Smooth muscle cell of the coronary artery (primary cell): ENCODE data around the gene AGO4. TPM values are rescaled to one million over a fixed set of nuclear protein-coding genes. Genes with fewer than 3 reads are reported as not detected.

Experiments used
- total RNA-seq: library from RNA; depleted of rRNA; stranded (reverse); fragments of >200 nt; gene quantifications from 2 replicates; pipeline ENCODE4 v1.2.3, GENCODE V29; 2014; ENCODE audit warnings: low replicate concordance

Gene AGO4
- total RNA-seq, result 13.0 and 20.0 TPM in 2 replicates

GRCh38 chr1:35807614-35808449 lies at the start of gene AGO4:
Gene AGO4, plus strand, starts transcription at chr1:35808016. Its CDS starts 401 bp downstream, at chr1:35808417.

GRCh38 chr1:35882945-35883634 lies 75.3 kb downstream of the AGO4 start, which contains the start of gene AGO1:
Gene AGO1, plus strand, starts transcription at chr1:35883209. Its CDS starts 213 bp downstream, at chr1:35883422.

Other genes starting within 250 kb of the AGO4 start
- 0.08 TPM in 1 of 2 replicates, not detected in the other for gene TFAP2E, start 234.7 kb upstream of the AGO4 start, total RNA-seq
- 8.8 and 18.3 TPM in 2 replicates for gene PSMB2, start 166.5 kb upstream of the AGO4 start, total RNA-seq
- 16.5 and 23.6 TPM in 2 replicates for gene C1orf216, start 89.1 kb upstream of the AGO4 start, total RNA-seq
- 1.6 and 4.7 TPM in 2 replicates for gene CLSPN, start 38.0 kb upstream of the AGO4 start, total RNA-seq
- gene AGO1, start 75.2 kb downstream of the AGO4 start, total RNA-seq, result 10.0 and 11.7 TPM in 2 replicates
- 10.7 and 20.1 TPM in 2 replicates for gene AGO3, start 123.1 kb downstream of the AGO4 start, total RNA-seq